ENCODE results near the gene PRKCE.

Gene PRKCE

DNA sequence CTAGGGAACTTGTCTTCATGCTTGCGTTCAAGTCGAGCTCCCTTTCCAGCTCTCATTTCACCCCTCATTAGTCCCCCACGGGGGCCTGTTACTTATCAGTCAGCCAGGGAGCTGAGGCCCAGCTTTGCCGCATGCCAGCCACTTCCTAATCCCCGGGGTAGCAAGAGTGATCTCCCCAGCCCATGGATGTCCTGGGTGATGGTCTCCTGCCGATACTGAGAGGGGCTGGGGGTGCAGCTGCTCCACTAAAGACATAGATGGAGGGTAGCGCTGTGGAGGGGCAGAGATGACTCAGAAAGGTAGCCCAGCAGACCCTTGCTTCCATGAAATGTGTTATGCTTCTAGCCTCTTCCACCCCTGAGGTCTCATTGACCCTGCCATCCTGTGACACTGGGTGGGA, 331.7 kb downstream of the PRKCE start:
- Histone ChIP-seq H3K4me3 (ENCODE audit: low read length) (no peak overlapping the region), H3K27ac (ENCODE audit: low read depth, low read length) (no peak overlapping the region), H3K9ac (ENCODE audit: low read depth, low read length) (no peak overlapping the region), H3K9me3 (ENCODE audit: insufficient read depth, low read depth, low read length) (no peaks in the 10 kb centered on the region), H3K4me1 (ENCODE audit: insufficient read depth, low read length) (no peaks in the 10 kb centered on the region), H3K27me3 (ENCODE audit: insufficient read depth, low read length) (no peaks in the 10 kb centered on the region), H3K36me3 (ENCODE audit: insufficient read depth, low read length) (no peaks in the 10 kb centered on the region)
- 92% methylated on average over 7 of the region's 7 CpGs for WGBS

DNA sequence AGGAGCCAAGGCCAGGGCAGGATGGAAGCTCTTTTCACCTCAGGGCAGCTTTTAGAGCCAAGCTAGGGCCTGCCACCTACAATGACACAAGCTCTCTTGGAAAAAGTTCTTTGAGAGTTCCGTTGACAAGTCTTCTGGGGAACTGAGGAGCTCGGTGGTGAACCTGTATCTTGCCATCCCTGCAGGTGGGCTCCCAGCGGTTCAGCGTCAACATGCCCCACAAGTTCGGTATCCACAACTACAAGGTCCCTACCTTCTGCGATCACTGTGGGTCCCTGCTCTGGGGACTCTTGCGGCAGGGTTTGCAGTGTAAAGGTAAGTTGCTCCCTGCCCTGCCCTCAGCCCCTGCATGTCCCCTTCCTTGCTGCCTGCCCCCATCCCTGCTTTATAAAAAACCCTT, 332.9 kb downstream of the PRKCE start:
- Histone ChIP-seq H3K36me3 (ENCODE audit: insufficient read depth, low read length) (no peaks in the 10 kb centered on the region), H3K9me3 (ENCODE audit: insufficient read depth, low read depth, low read length) (no peaks in the 10 kb centered on the region), H3K27me3 (ENCODE audit: insufficient read depth, low read length) (no peaks in the 10 kb centered on the region), H3K27ac (ENCODE audit: low read depth, low read length) (no peak overlapping the region), H3K4me1 (ENCODE audit: insufficient read depth, low read length) (no peaks in the 10 kb centered on the region), H3K4me3 (ENCODE audit: low read length) (no peak overlapping the region), H3K9ac (ENCODE audit: low read depth, low read length) (no peak overlapping the region)
- 90% methylated on average over 7 of the region's 7 CpGs for WGBS

DNA sequence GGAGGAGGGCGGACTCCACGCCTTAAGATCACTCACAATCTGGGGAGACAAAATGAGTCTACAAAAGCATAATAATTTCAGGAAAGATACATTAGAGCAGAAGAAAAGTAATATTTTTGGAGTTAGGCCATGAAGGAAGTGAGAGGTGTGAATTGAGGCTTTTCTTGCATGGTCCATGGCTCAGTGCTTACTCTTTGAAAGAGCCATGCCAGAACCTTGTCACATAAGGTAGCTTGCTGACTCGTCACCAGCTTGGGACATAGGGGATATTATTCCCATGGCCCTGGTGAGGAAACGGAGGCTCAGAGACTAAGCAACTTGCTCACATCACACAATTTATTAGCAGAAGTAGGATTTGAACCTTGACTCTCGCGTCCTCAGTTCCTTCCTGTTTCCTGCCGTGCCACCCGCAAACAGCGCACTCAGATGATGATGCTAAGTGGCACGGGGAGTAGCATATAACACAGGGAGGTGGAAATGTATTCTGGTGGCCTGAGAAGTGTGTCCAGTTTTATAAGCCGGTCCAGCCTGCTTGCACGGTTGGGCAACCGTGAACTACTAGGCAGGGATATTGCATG, 333.5 kb downstream of the PRKCE start:
- no peak overlapping the region for H3K4me3 ChIP-seq (ENCODE audit: low read length)
- no peak overlapping the region for H3K9ac ChIP-seq (ENCODE audit: low read depth, low read length)
- no peaks in the 10 kb centered on the region for H3K27me3 ChIP-seq (ENCODE audit: insufficient read depth, low read length)
- no peaks in the 10 kb centered on the region for H3K4me1 ChIP-seq (ENCODE audit: insufficient read depth, low read length)
- no peak overlapping the region for H3K27ac ChIP-seq (ENCODE audit: low read depth, low read length)
- H3K9me3 ChIP-seq (ENCODE audit: insufficient read depth, low read depth, low read length), result no peaks in the 10 kb centered on the region
- no peaks in the 10 kb centered on the region for H3K36me3 ChIP-seq (ENCODE audit: insufficient read depth, low read length)
- 94% methylated on average over 13 of the region's 13 CpGs for whole genome bisulfite sequencing

DNA sequence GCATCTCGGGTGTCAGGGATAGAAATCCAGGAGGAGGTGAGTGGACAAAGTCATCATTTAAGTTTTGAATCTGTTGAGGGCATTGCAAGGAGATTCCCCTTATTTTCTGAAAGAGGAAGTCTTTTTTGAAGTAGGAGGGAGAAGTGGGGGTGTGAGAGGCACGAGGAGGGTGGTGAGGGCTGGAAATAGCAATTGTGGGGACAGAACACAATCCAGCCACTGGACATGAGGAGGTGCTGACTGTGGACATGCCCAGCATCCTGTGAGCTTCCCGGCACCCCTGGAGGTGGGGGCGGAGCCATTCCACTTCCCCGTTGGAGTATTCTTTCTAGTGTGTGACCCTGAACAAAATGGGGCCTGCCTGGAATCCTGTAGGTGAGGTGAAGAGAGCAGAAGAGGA, 335.0 kb downstream of the PRKCE start:
- Histone ChIP-seq H3K9ac (ENCODE audit: low read depth, low read length) (no peak overlapping the region), H3K4me1 (ENCODE audit: insufficient read depth, low read length) (no peaks in the 10 kb centered on the region), H3K27ac (ENCODE audit: low read depth, low read length) (no peak overlapping the region), H3K27me3 (ENCODE audit: insufficient read depth, low read length) (no peaks in the 10 kb centered on the region), H3K36me3 (ENCODE audit: insufficient read depth, low read length) (no peaks in the 10 kb centered on the region), H3K4me3 (ENCODE audit: low read length) (no peak overlapping the region), H3K9me3 (ENCODE audit: insufficient read depth, low read depth, low read length) (no peaks in the 10 kb centered on the region)
- 70% methylated on average over 5 of the region's 5 CpGs for WGBS

DNA sequence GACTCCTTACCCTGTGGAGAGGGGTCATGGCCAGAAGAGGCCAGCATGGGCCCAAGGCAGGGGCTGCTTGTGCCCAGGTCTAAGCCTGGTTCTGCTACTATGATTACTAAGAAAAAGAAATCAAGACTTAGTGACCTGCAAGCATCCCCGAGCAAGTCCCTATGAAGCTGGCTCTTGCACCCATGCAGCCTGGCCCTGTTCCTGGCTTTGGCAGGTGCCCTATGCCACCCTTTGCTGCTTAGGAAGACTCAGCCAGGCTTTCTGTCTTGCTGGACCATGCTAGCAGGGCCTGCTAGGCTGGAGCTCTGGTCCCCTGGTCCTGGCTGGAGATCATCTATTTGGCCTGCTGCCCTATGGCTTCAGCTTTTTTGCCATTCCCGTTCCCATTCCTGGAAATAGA, 336.4 kb downstream of the PRKCE start:
- no peaks in the 10 kb centered on the region for H3K9me3 ChIP-seq (ENCODE audit: insufficient read depth, low read depth, low read length)
- H3K4me3 ChIP-seq (ENCODE audit: low read length), result no peak overlapping the region
- no peaks in the 10 kb centered on the region for H3K4me1 ChIP-seq (ENCODE audit: insufficient read depth, low read length)
- 93% methylated on average over 2 of the region's 2 CpGs for WGBS
- H3K9ac ChIP-seq (ENCODE audit: low read depth, low read length), result no peak overlapping the region
- H3K27ac ChIP-seq (ENCODE audit: low read depth, low read length), result no peak overlapping the region
- H3K27me3 ChIP-seq (ENCODE audit: insufficient read depth, low read length), result no peaks in the 10 kb centered on the region
- no peaks in the 10 kb centered on the region for H3K36me3 ChIP-seq (ENCODE audit: insufficient read depth, low read length)

DNA sequence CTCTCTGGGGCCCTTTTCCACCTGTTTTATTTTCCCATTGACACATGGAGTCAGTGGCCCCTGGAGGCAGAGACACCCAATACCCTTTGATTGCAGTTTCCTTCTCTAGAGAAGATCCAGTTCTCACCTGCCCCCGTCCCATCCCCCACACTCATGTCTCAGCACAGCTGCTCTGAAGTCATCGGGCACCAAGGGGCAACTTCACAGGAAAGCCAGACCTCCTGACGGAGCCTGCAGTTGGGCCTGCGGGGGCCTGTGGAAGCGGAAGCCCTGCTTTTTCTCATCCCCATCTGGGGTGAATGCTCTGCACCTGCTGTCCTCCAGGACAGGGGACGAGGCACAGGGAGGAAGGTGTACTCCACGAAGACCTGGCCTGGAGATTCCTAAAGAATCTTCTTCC, 337.4 kb downstream of the PRKCE start:
- Histone ChIP-seq H3K27me3 (ENCODE audit: insufficient read depth, low read length) (no peaks in the 10 kb centered on the region), H3K9me3 (ENCODE audit: insufficient read depth, low read depth, low read length) (no peaks in the 10 kb centered on the region), H3K27ac (ENCODE audit: low read depth, low read length) (no peak overlapping the region), H3K4me1 (ENCODE audit: insufficient read depth, low read length) (no peaks in the 10 kb centered on the region), H3K36me3 (ENCODE audit: insufficient read depth, low read length) (no peaks in the 10 kb centered on the region), H3K4me3 (ENCODE audit: low read length) (no peak overlapping the region), H3K9ac (ENCODE audit: low read depth, low read length) (no peak overlapping the region)
- WGBS, result 87% methylated on average over 7 of the region's 7 CpGs

DNA sequence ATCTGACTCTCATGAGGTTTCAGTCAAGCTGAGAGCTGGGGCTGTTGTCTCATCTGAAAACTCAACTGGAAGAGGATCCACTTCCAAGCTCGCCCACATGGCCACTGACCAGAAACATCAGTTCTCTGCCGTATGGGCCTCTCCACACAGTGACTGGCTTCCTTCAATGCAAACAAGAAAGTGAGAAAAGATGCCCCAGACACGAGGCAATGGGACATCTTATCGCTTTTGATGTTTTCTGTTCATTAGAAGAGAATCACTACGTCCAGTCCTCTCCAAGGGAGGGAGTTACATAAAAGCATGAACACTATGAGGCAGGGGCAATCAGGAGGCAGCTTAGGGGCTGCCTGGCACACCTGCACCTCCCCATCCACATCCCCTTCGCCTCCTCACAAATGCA, 338.7 kb downstream of the PRKCE start:
- Histone ChIP-seq H3K4me3 (ENCODE audit: low read length) (no peak overlapping the region), H3K27me3 (ENCODE audit: insufficient read depth, low read length) (no peaks in the 10 kb centered on the region), H3K9me3 (ENCODE audit: insufficient read depth, low read depth, low read length) (no peaks in the 10 kb centered on the region), H3K9ac (ENCODE audit: low read depth, low read length) (no peak overlapping the region), H3K4me1 (ENCODE audit: insufficient read depth, low read length) (no peaks in the 10 kb centered on the region), H3K27ac (ENCODE audit: low read depth, low read length) (no peak overlapping the region), H3K36me3 (ENCODE audit: insufficient read depth, low read length) (no peaks in the 10 kb centered on the region)
- WGBS, result 96% methylated on average over 6 of the region's 6 CpGs

DNA sequence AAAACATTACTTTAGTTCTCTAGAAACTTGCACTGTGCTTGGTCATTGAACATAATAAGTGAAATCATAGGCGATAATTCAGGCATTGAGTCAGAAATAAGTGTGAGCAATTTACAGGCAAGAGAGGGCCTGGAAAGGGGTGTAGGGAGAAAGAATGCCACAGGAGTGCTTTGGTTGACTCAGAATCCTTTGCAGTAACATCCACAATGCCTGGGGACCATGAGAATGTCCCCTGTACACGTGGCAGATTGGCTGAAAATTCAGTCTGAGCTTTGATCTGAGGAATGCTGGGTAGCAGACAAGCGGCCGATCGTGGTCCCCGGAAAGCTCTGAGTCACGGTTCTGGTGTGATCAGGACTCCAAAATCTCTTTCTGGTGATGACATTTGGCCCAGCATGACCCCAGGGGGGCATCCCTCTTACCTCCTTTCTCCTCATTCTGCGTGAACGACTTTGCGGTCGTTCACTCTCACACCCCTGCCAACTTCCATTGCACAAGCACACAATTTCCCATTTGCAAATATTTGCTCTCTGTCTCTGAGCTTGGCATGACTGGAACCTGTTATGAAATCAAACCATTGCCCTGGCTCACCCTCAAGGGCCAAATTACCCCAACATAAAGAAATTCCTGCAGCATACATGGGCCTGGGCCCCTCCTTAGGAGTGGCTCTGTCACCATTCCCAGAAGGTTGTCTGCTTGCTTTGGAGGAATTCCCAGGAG, 340.7 kb downstream of the PRKCE start:
- Histone ChIP-seq H3K27ac (ENCODE audit: low read depth, low read length) (no peak overlapping the region), H3K9ac (ENCODE audit: low read depth, low read length) (no peak overlapping the region), H3K27me3 (ENCODE audit: insufficient read depth, low read length) (no peaks in the 10 kb centered on the region), H3K4me1 (ENCODE audit: insufficient read depth, low read length) (no peaks in the 10 kb centered on the region), H3K9me3 (ENCODE audit: insufficient read depth, low read depth, low read length) (no peaks in the 10 kb centered on the region), H3K4me3 (ENCODE audit: low read length) (no peak overlapping the region), H3K36me3 (ENCODE audit: insufficient read depth, low read length) (no peaks in the 10 kb centered on the region)
- 81% methylated on average over 11 of the region's 11 CpGs for WGBS

DNA sequence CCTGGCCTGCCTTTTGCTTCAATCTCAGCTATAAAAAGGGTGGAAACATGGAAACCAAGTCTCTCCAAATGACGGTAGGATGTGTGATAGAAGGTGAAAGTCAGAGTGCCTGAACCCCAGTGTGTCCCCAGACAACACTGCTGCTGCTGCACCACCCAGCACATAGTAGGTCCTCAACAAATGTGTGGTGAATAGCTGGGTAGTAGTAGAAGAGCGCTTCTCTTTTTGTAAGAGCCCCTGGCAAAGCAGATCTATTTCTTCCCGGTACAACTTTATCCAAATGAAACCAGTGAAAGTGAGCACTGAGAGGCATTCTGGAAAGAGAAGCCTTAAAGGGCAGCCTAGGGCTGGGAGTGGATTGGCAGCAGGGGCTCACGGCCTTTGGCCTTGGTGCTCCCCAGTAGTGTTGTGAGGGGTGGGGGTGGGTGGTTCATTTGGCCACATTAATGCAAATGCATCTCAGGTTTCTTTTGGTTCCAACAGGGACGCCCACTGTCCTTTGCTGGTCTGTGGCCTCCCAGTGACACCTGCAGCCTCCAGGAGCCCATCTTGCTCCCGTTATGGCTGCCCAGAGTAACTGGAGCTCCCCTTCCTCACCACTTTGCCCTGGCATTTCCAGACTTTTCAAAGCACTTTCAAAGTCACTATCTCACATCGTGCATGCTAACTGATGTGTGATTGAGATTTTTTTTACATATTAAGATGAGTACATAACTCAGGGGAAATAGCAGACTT, 341.4 kb downstream of the PRKCE start:
- WGBS, result 81% methylated on average over 6 of the region's 7 CpGs
- Histone ChIP-seq H3K9ac (ENCODE audit: low read depth, low read length) (no peak overlapping the region), H3K36me3 (ENCODE audit: insufficient read depth, low read length) (no peaks in the 10 kb centered on the region), H3K4me1 (ENCODE audit: insufficient read depth, low read length) (no peaks in the 10 kb centered on the region), H3K9me3 (ENCODE audit: insufficient read depth, low read depth, low read length) (no peaks in the 10 kb centered on the region), H3K27me3 (ENCODE audit: insufficient read depth, low read length) (no peaks in the 10 kb centered on the region), H3K27ac (ENCODE audit: low read depth, low read length) (no peak overlapping the region), H3K4me3 (ENCODE audit: low read length) (no peak overlapping the region)

DNA sequence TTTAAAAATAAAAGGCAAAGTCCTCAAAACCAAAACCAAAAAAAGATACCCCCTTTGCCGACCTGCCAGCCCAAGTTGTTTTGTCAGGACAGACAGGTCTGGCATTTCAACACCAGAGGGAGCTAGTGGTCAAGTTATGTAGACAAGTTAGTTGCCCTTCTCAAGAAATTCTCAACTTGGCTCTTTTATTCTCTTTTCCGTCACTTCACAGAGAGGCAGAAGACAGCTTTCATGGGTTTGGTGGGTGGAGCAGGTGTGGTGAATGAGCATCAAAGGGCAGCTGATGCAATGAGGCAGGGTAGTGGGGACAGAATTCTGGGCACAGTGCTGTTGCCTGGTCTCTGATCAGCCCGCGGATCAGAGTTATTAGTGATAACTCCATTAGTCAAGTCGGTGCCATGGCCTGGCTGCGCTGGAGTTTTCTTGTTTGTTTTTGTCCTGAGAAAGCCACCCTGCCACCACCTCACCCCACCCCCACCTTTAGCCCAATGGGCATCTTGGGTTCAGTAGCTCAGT, 342.1 kb downstream of the PRKCE start:
- H3K9ac ChIP-seq (ENCODE audit: low read depth, low read length), result no peak overlapping the region
- H3K4me1 ChIP-seq (ENCODE audit: insufficient read depth, low read length), result no peaks in the 10 kb centered on the region
- H3K9me3 ChIP-seq (ENCODE audit: insufficient read depth, low read depth, low read length), result no peaks in the 10 kb centered on the region
- no peaks in the 10 kb centered on the region for H3K36me3 ChIP-seq (ENCODE audit: insufficient read depth, low read length)
- WGBS, result 78% methylated on average over 6 of the region's 6 CpGs
- H3K27me3 ChIP-seq (ENCODE audit: insufficient read depth, low read length), result no peaks in the 10 kb centered on the region
- no peak overlapping the region for H3K4me3 ChIP-seq (ENCODE audit: low read length)
- H3K27ac ChIP-seq (ENCODE audit: low read depth, low read length), result no peak overlapping the region

DNA sequence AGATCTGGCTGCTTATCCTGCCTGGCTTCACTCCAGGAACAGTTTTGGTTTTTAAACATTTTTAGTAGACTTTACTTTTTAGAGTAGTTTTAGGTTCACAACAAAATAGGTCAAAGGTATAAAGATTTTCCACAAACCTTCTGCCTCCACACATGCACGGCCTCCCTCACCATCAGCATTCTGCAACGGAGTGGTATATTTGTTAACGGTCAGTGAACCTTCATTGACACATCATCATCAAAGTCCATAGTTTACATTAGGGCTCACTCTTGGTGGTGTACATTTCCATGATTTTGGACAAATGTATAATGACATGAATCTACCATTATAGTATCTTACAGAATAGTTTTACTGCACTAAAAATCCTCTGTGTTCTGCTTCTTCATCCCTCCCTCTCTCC, 342.6 kb downstream of the PRKCE start:
- Histone ChIP-seq H3K4me3 (ENCODE audit: low read length) (no peak overlapping the region), H3K4me1 (ENCODE audit: insufficient read depth, low read length) (no peaks in the 10 kb centered on the region), H3K9me3 (ENCODE audit: insufficient read depth, low read depth, low read length) (no peaks in the 10 kb centered on the region), H3K36me3 (ENCODE audit: insufficient read depth, low read length) (no peaks in the 10 kb centered on the region), H3K27me3 (ENCODE audit: insufficient read depth, low read length) (no peaks in the 10 kb centered on the region), H3K9ac (ENCODE audit: low read depth, low read length) (no peak overlapping the region), H3K27ac (ENCODE audit: low read depth, low read length) (no peak overlapping the region)
- WGBS, result 93% methylated on average over 3 of the region's 3 CpGs

Measured in HUES64 (cell line).